NCI-H2107 (cell line): ENCODE measurements around the gene HASPIN.
"Not testable (repeated sequence)": the region's sequence is repeated elsewhere in the genome, so short reads cannot be mapped to it uniquely, and the experiment has no call there.

Source experiments
- DNase-seq: peaks from one replicate; lab custom pipeline; 2025; lab: John Stamatoyannopoulos, UW

Gene HASPIN

GRCh38 chr17:3695723-3696411 lies 27.8 kb upstream of the HASPIN start, which contains the start of gene P2RX5:
Gene P2RX5 (minus strand): TSS chr17:3696155. CDS start chr17:3696005, 150 bp downstream.
- DNase-seq = no peak

GRCh38 chr17:3697103-3697476 lies 26.6 kb upstream of the HASPIN start:
- DNase-seq = no peak

GRCh38 chr17:3698139-3698538 lies 25.6 kb upstream of the HASPIN start:
- DNase-seq = no peak

- no peak for DNase-seq
Measured at GRCh38 chr17:3699951-3700350, 23.8 kb upstream of the HASPIN start.

GRCh38 chr17:3702041-3702539 lies 21.6 kb upstream of the HASPIN start:
- not testable (repeated sequence) for DNase-seq

- DNase-seq = no peak
Measured at GRCh38 chr17:3704931-3705717, 18.6 kb upstream of the HASPIN start.

- not testable (repeated sequence) for DNase-seq
Measured at GRCh38 chr17:3705718-3705984, 18.1 kb upstream of the HASPIN start.

- DNase-seq = no peak
Measured at GRCh38 chr17:3708366-3708765, 15.3 kb upstream of the HASPIN start.

GRCh38 chr17:3710951-3711383 lies 12.7 kb upstream of the HASPIN start:
- DNase-seq = no peak

- DNase-seq = no peak
Measured at GRCh38 chr17:3712811-3713463, 10.8 kb upstream of the HASPIN start.

GRCh38 chr17:3715296-3715695 lies 8.4 kb upstream of the HASPIN start:
- no peak for DNase-seq

- no peak for DNase-seq
Measured at GRCh38 chr17:3718201-3718600, 5.5 kb upstream of the HASPIN start.

- no peak for DNase-seq
Measured at GRCh38 chr17:3719265-3719664, 4.4 kb upstream of the HASPIN start.

- DNase-seq = no peak
Measured at GRCh38 chr17:3722716-3723115, 987 bp upstream of the HASPIN start.

GRCh38 chr17:3723188-3723555 lies 531 bp upstream of the HASPIN start:
- DNase-seq = no peak

GRCh38 chr17:3724378-3725077 lies 825 bp downstream of the HASPIN start:
- no peak for DNase-seq

- no peak for DNase-seq
Measured at GRCh38 chr17:3727041-3727440, 3.3 kb downstream of the HASPIN start.

- not testable (repeated sequence) for DNase-seq
Measured at GRCh38 chr17:3728099-3728498, 4.4 kb downstream of the HASPIN start.

GRCh38 chr17:3729881-3730280 lies 6.2 kb downstream of the HASPIN start:
- DNase-seq = no peak

- no peak for DNase-seq
Measured at GRCh38 chr17:3730881-3731429, 7.3 kb downstream of the HASPIN start.

- DNase-seq = no peak
Measured at GRCh38 chr17:3732210-3732621, 8.5 kb downstream of the HASPIN start.

GRCh38 chr17:3734911-3735276 lies 11.2 kb downstream of the HASPIN start:
- DNase-seq = not testable (repeated sequence)
